CD4-positive, alpha-beta T cell (primary cell): ENCODE results near the gene MEF2B. TPM values are rescaled to one million over a fixed set of nuclear protein-coding genes. Genes with fewer than 3 reads are reported as not detected.

ENCODE experiments used
- ATAC-seq: fragments of 200-7000 bp; cut with Tn5 transposase; one replicate; pipeline ENCODE4 v1.10.0; 2022; ENCODE audit warnings: mild to moderate bottlenecking; ENCODE audit not compliant: poor library complexity
- CTCF ChIA-PET: fragments of 350-600 bp; sonication (Branson Sonifier 250); formaldehyde crosslinking; loops from one replicate; lab custom pipeline; 2021; ENCODE audit warnings: antibody characterized with exemption, inconsistent platforms; lab: Charles Lee
- POLR2A ChIA-PET: fragments of 350-600 bp; sonication (Branson Sonifier 250); formaldehyde crosslinking; loops from one replicate; lab custom pipeline; 2021; ENCODE audit warnings: antibody characterized with exemption, inconsistent platforms; lab: Charles Lee
- DNase-seq, 14 experiments: peaks; one replicate each; pipeline ENCODE4 v3.0.0-alpha.2; 2013 to 2020; ENCODE audit warnings: mixed read lengths in 2 of 14
- H3K27ac ChIP-seq, 2 donors: one replicate each; pipeline versions ENCODE4 v1.5.1 to v1.7.0; 2013; ENCODE audit warnings: low read length in 2 of 2, low read depth in 1 of 2, mild to moderate bottlenecking in 1 of 2
- H3K27me3 ChIP-seq, 2 experiments: 1 replicate in 1 of 2; 2 replicates in 1 of 2; pipeline versions ENCODE4 v1.6.1 to v1.7.0; 2013; ENCODE audit warnings: low read length in 2 of 2, control low read depth in 1 of 2, mild to moderate bottlenecking in 1 of 2, moderate library complexity in 1 of 2; ENCODE audit not compliant: insufficient read depth in 2 of 2, control insufficient read depth in 1 of 2
- H3K36me3 ChIP-seq: one replicate; pipeline ENCODE4 v1.6.1; 2013; ENCODE audit warnings: low read length, control low read depth; ENCODE audit not compliant: insufficient read depth
- H3K4me1 ChIP-seq: one replicate; pipeline ENCODE4 v1.6.1; 2013; ENCODE audit warnings: low read length, control low read depth; ENCODE audit not compliant: insufficient read depth
- H3K4me3 ChIP-seq: one replicate; pipeline ENCODE4 v1.5.1; 2013; ENCODE audit warnings: mild to moderate bottlenecking, low read length, moderate library complexity
- H3K9me3 ChIP-seq, 2 experiments: 1 replicate in 1 of 2; 2 replicates in 1 of 2; pipeline versions ENCODE4 v1.6.1 to v1.7.0; 2013; ENCODE audit warnings: low read length in 2 of 2, mild to moderate bottlenecking in 2 of 2, control low read depth in 1 of 2, moderate library complexity in 1 of 2; ENCODE audit not compliant: control insufficient read depth in 1 of 2, insufficient read depth in 1 of 2
- H3K27ac Mint-ChIP-seq: one replicate; pipeline ENCODE4 v1.8.0; 2020; ENCODE audit warnings: mixed read lengths
- H3K27me3 Mint-ChIP-seq: one replicate; pipeline ENCODE4 v1.8.0; 2021; ENCODE audit warnings: mixed read lengths
- H3K36me3 Mint-ChIP-seq: one replicate; pipeline ENCODE4 v1.8.0; 2021; ENCODE audit warnings: low read depth, mixed read lengths
- H3K4me1 Mint-ChIP-seq: one replicate; pipeline ENCODE4 v1.8.0; 2021; ENCODE audit warnings: low read depth, mixed read lengths
- H3K4me3 Mint-ChIP-seq: one replicate; pipeline ENCODE4 v1.8.0; 2020; ENCODE audit warnings: mild to moderate bottlenecking, mixed read lengths
- H3K9me3 Mint-ChIP-seq: one replicate; pipeline ENCODE4 v1.8.0; 2020; ENCODE audit warnings: mixed read lengths
- CTCF ChIP-seq: fragments of 200-600 bp; IDR thresholded peaks from one replicate; pipeline ENCODE4 v1.8.0; 2022; ENCODE audit warnings: antibody characterized with exemption, mild to moderate bottlenecking
- intact Hi-C, 2 experiments: fragments of 100-400 bp; cut with DNase I in 1 of 2; cut with micrococcal nuclease in 1 of 2; formaldehyde crosslinking; loops; one replicate each; pipeline versions ENCODE4 v1.15.1 to v1.9.0; 2023 to 2025; cut with DNase I, micrococcal nuclease
- total RNA-seq, 174 experiments: library from RNA in 2 of 174; stranded (reverse) in 2 of 174; gene quantifications; one replicate each; pipeline ENCODE4 v1.2.3 and lab custom pipeline; 2021 to 2026

MEF2B gene
- total RNA-seq, 2 experiments from 2014 or later: 1.9 to 3.0 TPM

- ATAC-seq (no peak), DNase-seq (no peak)
- no peak for TF ChIP-seq CTCF
- H3K9me3 Mint-ChIP-seq: no peaks in the 10 kb centered on the region
- Histone ChIP-seq H3K4me3 (no peak overlapping the region), H3K4me1 (no peaks in the 10 kb centered on the region), H3K9me3 (peaks cover 0 to 35% of the 10 kb centered on the region in 2 experiments), H3K27ac (no peak overlapping the region), H3K36me3 (no peaks in the 10 kb centered on the region), H3K27me3 (peaks cover 48 to 54% of the 10 kb centered on the region in 2 experiments)
- no peak overlapping the region for H3K4me3 Mint-ChIP-seq
- ChIA-PET POLR2A (no interaction called here), CTCF (no interaction called here)
- H3K27me3 Mint-ChIP-seq: peaks cover 68% of the 10 kb centered on the region
- H3K36me3 Mint-ChIP-seq: no peaks in the 10 kb centered on the region
- no peak overlapping the region for H3K27ac Mint-ChIP-seq
- intact Hi-C loops: no loop called here
- peaks cover 4% of the 10 kb centered on the region for H3K4me1 Mint-ChIP-seq
Observed at GRCh38 chr19:19213426-19214158, 43.5 kb upstream of the MEF2B start.

GRCh38 chr19:19212916-19213315 lies 42.9 kb upstream of the MEF2B start:
- Histone ChIP-seq H3K4me1 (peaks cover 3% of the 10 kb centered on the region), H3K36me3 (no peaks in the 10 kb centered on the region), H3K27me3 (peaks cover 48 to 54% of the 10 kb centered on the region in 2 experiments), H3K27ac (no peak overlapping the region), H3K4me3 (no peak overlapping the region), H3K9me3 (peaks cover 0 to 37% of the 10 kb centered on the region in 2 experiments)
- Mint-ChIP-seq H3K36me3 (no peaks in the 10 kb centered on the region), H3K27ac (no peak overlapping the region), H3K27me3 (peaks cover 68% of the 10 kb centered on the region), H3K4me1 (peaks cover 5% of the 10 kb centered on the region), H3K9me3 (no peaks in the 10 kb centered on the region), H3K4me3 (no peak overlapping the region)
- POLR2A ChIA-PET: no interaction called here
- CTCF ChIA-PET: no interaction called here
- intact Hi-C loops: no loop called here
- no peak for DNase-seq
- no peak for ATAC-seq
- TF ChIP-seq CTCF: no peak

- Mint-ChIP-seq H3K27ac (no peak within 1 kb of the TSS), H3K9me3 (no peaks in the 10 kb centered on the region), H3K4me1 (peaks cover 16% of the 10 kb centered on the region), H3K4me3 (no peak within 1 kb of the TSS), H3K36me3 (no peaks in the 10 kb centered on the region), H3K27me3 (peaks cover 68% of the 10 kb centered on the region)
- H3K9me3 ChIP-seq: peaks cover 0 to 41% of the 10 kb centered on the region in 2 experiments
- ChIA-PET POLR2A (no interaction called here), CTCF (no interaction called here)
- H3K4me1 ChIP-seq: peaks cover 15% of the 10 kb centered on the region
- intact Hi-C loops: no loop called here
- no peaks in the 10 kb centered on the region for H3K36me3 ChIP-seq
- DNase-seq: no peak
- no peak within 1 kb of the TSS for H3K27ac ChIP-seq
- H3K4me3 ChIP-seq: no peak within 1 kb of the TSS
- no peak for TF ChIP-seq CTCF
- peaks cover 41 to 51% of the 10 kb centered on the region in 2 experiments for H3K27me3 ChIP-seq
- ATAC-seq: no peak
Observed at GRCh38 chr19:19211499-19212420, 41.7 kb upstream of the MEF2B start, which contains the start of gene NCAN. Gene NCAN, plus strand, starts transcription at chr19:19211958. Its CDS starts 4,996 bp downstream, at chr19:19216954.
